ENCODE results near the gene CFAP53.
A peak's percentile ranks its signal among the peaks of the same experiment; 100 is the strongest.
"Not testable (repeated sequence)": the region's sequence is repeated elsewhere in the genome, so short reads cannot be mapped to it uniquely, and the experiment has no call there.

The CFAP53 gene

GRCh38 chr18:50272568-50272967 is 6.3 kb upstream of the CFAP53 start:
- DNase-seq (ENCODE audit: low read depth in 2 of 2) = no peak

- peak; percentile 60 to 64 for DNase-seq (ENCODE audit: low read depth in 2 of 2)
Observed at GRCh38 chr18:50268022-50268747, 1.9 kb upstream of the CFAP53 start.

GRCh38 chr18:50262977-50263376 is 3.3 kb downstream of the CFAP53 start:
- DNase-seq (ENCODE audit: low read depth in 2 of 2) = no peak

- DNase-seq (ENCODE audit: low read depth in 2 of 2) = no peak
Observed at GRCh38 chr18:50250935-50251334, 15.4 kb downstream of the CFAP53 start.

- no peak for DNase-seq (ENCODE audit: low read depth in 2 of 2)
Observed at GRCh38 chr18:50249576-50249975, 16.7 kb downstream of the CFAP53 start.

DNA sequence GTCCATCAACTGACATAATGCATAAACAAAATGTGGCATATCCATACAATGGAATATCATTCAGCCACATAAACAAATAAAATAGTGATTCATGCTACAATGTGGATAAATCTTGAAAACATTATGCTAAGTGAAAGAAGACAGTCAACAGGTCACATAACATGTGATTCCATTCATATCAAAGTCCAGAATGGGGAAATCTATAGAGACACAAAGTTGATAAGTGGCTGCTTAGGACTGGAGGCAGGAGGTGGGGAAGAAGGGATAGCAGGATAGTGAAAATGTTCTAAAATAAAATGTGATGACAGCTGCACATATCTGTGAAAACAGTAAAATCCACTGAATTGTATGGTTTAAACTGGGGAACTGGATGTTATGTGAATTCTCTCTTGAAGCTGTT is 18.7 kb downstream of the CFAP53 start:
- DNase-seq (ENCODE audit: low read depth in 2 of 2) = no peak

DNA sequence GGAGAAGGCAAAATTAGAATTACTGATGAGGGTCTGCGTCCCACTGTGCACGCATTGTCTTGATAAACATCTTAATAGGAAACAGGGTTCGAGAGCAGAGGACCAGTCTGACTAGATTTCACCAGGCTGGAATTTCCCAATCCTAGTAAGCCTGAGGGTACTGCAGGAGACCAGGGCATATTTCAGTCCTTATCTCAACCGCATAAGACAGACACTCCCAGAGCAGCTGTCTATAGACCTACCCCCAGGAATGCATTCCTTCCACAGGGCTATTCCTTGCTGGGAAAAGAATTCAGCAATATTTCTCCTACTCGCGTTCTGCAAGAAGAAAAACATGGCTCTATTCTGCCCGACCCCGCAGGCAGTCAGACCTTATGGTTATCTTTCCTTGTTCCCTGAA is 24.5 kb downstream of the CFAP53 start:
- not testable (repeated sequence) for DNase-seq (ENCODE audit: low read depth in 2 of 2)

- DNase-seq (ENCODE audit: low read depth in 2 of 2) = no peak
Observed at GRCh38 chr18:50240080-50240563, 26.2 kb downstream of the CFAP53 start.

GRCh38 chr18:50232419-50232818 is 33.9 kb downstream of the CFAP53 start:
- no peak for DNase-seq (ENCODE audit: low read depth in 2 of 2)

DNA sequence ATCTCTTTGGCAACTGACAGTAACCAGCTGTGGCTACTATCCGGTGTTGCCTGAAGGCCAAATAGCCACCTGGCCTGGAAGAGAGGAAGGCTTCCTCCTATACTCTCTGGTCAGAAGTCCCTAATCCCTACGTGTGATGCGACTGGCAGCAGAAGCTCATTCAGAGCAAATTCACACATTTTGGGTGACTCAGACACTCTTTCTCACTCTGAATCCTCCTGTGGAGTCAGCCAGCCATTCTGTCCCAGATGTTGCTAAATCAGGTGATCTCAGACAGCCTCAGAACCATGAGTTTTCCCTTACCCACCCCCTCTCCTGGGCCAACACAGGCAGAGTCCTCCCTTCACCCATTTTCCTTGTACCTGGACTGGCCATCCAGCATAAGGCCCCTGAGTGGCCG is 34.7 kb downstream of the CFAP53 start:
- DNase-seq (ENCODE audit: low read depth in 2 of 2) = no peak

DNA sequence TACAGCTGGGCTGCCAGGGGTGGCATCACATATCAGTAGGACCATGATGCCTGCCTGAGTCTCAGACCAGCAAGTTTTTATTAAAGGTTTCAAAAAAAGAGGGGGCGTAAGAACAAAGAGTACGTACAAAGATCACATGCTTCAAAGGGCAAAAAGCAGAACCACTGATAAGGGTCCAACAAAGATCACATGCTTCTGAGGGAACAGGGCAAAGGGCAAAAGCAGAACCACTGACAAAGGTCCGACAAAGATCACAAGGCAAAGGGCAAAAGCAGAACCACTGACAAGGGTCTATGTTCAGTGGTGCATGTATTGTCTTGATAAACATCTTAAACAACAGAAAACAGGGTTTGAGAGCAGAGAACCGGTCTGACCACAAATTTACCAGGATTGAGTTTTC is 46.0 kb downstream of the CFAP53 start:
- DNase-seq (ENCODE audit: low read depth in 2 of 2) = not testable (repeated sequence)

DNA sequence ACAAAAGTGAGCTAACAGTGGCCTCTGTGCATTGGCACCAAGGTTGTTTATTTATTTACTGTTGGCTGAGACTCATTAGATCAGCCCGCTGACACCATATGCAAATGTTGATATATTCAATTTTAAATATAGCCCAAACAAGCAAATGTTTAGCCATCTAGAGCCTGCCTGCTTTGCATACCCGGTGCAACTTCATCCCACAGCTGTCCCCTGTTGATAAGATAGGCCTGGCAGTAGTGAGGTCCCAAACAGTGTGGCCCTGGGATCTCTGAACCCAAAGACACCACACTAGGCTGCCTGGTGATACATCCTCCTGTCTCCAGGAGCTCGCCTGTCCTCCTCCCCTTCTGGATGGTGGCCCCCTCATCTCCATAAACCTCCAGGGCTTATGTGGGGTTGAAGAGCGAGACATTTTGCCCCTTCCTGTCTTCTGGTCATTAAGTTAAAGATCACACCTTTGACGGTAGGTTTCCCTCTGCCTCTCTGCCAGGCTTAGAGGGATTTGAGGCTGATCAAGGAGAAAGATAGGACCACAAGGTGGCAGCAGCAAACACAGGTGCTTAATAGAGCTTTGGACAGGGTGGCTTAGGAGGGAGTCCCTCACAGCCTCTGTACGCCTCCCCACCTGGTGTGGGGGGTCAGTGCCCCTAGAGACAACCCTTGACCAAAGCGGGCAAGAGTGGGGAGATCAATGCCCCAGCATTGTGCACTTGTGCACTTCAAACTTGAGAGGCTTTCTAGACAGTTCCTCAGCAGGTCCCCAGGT is 47.7 kb downstream of the CFAP53 start:
- DNase-seq (ENCODE audit: low read depth in 2 of 2) = peak in 1 of 2 donors; percentile 9

GRCh38 chr18:50209311-50209710 is 57.0 kb downstream of the CFAP53 start:
- no peak for DNase-seq (ENCODE audit: low read depth in 2 of 2)

DNA sequence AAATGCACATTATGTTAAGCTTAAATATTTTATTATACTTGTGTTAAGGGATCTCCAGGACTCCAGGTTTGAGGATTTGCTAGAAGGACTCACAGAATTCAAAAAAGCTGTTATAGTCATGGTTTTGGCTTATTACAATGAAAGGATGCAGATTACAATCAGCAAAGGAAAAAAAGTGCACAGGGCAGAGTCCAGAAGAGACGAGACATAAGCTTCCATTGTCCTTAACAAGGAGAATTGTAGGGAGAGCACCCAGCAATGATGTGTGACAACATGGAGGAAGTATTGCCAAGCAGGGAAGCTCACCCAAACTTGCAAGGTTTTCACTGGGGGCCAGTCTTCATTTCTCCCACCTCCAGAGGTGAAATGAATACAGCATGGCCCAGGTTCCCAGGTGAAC is 58.6 kb downstream of the CFAP53 start:
- DNase-seq (ENCODE audit: low read depth in 2 of 2) = no peak

GRCh38 chr18:50203801-50204604 is 62.3 kb downstream of the CFAP53 start:
- DNase-seq (ENCODE audit: low read depth in 2 of 2) = no peak

GRCh38 chr18:50201476-50202018 is 64.7 kb downstream of the CFAP53 start:
- DNase-seq (ENCODE audit: low read depth in 2 of 2) = no peak

DNA sequence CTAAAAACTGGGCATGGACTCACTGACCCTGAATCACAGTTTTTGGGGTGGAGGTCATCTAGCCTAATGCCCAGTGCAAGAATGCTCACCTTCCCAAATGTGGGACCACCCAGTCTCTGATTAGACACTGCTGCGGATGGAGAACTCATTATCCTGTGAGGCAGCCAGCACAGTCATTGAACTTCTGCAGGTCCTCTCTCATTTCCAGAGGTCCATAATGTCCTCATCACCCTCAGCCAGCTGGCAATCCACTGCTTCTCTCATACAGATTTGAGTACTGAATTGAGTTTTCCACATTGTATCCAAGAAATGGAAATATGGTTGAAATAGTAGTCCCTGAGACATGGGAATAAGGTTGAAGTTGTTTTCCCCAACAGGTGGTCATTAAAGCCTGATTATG is 66.4 kb downstream of the CFAP53 start:
- no peak for DNase-seq (ENCODE audit: low read depth in 2 of 2)

DNA sequence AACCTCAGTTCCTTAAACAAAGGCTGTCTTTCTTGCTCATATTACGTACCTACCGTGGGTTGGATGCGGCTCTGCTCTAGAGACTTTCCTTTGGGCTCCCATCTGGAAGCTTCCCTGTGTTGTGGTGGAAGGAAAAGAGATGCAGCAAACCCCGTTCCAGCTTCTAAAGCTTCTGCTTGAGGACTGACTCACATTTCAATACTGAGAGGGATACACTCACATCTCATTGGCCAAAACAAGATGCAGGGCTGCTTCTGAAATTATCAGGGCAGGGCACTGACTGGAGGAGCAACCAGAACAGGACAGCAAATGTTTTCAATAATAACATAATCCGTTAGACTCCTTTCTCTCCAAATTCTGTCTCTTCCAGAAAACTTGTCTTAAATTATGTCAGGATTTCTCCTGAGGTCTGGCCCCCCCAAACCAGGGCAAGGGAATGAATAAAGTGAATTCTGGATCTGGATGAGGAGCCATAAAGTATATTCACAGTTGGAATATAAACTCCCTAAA is 66.9 kb downstream of the CFAP53 start:
- DNase-seq (ENCODE audit: low read depth in 2 of 2) = no peak

DNA sequence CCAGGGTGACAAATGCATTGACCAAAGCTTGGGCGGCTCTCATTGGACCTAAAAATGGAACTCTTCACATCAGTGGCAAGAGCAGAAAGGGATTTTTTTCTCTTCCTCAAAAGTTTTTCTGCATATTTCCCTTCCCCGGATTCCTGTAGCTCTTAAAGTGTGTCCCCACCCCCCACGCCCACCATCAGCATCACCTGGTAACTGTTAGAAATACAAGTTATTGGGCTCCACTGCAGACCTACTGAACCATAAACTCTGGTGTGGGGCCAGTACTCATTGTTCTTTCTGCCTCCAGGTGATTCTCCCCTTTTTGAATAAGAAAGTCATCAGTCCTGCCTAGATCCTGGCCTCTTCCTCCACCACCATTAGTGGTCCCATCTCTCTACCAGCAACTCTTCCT is 70.0 kb downstream of the CFAP53 start:
- DNase-seq (ENCODE audit: low read depth in 2 of 2) = no peak

- no peak for DNase-seq (ENCODE audit: low read depth in 2 of 2)
Observed at GRCh38 chr18:50195689-50196088, 70.6 kb downstream of the CFAP53 start.

- DNase-seq (ENCODE audit: low read depth in 2 of 2) = peak in 1 of 2 donors; percentile 20
Observed at GRCh38 chr18:50194631-50195532, 71.4 kb downstream of the CFAP53 start, which contains the start of gene MYO5B. Gene MYO5B, minus strand, starts transcription at chr18:50195147. Its CDS starts 354 bp downstream, at chr18:50194793.
